A549 (cell line): Measurements from ENCODE around the gene SYP.

Experiments used
- BHLHE40 ChIP-seq: IDR thresholded peaks from 2 replicates; pipeline ENCODE4 v1.6.1; 2012; ENCODE audit warnings: low read depth, low read length, inconsistent platforms
- EP300 ChIP-seq, 2 experiments: fragments of >200 bp; sonication (Bioruptor Twin); formaldehyde crosslinking; IDR thresholded peaks; 2 replicates in 1 of 2; 3 replicates in 1 of 2; pipeline ENCODE4 v1.6.1; 2016 to 2017
- HDAC2 ChIP-seq: fragments of 200-600 bp; sonication (generic); IDR thresholded peaks from 2 replicates; pipeline ENCODE4 v1.6.1; 2016
- JUN ChIP-seq, 2 experiments: fragments of >200 bp; sonication (Bioruptor Twin); formaldehyde crosslinking; IDR thresholded peaks; 2 replicates in 1 of 2; 3 replicates in 1 of 2; pipeline ENCODE4 v1.6.1; 2016 to 2017
- MAZ ChIP-seq: fragments of 150-350 bp; IDR thresholded peaks from 2 replicates; pipeline ENCODE4 v1.6.1; 2014; ENCODE audit warnings: antibody characterized with exemption, low read depth, low read length, borderline replicate concordance
- MYC ChIP-seq: IDR thresholded peaks from 2 replicates; pipeline ENCODE4 v1.6.1; 2012; ENCODE audit warnings: mild to moderate bottlenecking, inconsistent platforms, low read length, improper control_type of control experiment, borderline replicate concordance
- POLR2A ChIP-seq: IDR thresholded peaks from 2 replicates; pipeline ENCODE4 v1.6.1; 2012; ENCODE audit warnings: mild to moderate bottlenecking, low read length
- POLR2AphosphoS2 ChIP-seq: conservative IDR thresholded peaks from 2 replicates; pipeline ENCODE4 v1.6.1; 2012; ENCODE audit warnings: low read length, improper control_type of control experiment, inconsistent platforms
- RAD21 ChIP-seq, 2 experiments: fragments of >200 bp in 1 of 2; sonication (Bioruptor Twin) in 1 of 2; formaldehyde crosslinking in 1 of 2; IDR thresholded peaks in 1 of 2; conservative IDR thresholded peaks in 1 of 2; 2 replicates in 1 of 2; 3 replicates in 1 of 2; pipeline ENCODE4 v1.6.1; 2012 to 2018; ENCODE audit warnings: inconsistent platforms in 1 of 2
- RFX5 ChIP-seq: fragments of 450-650 bp; IDR thresholded peaks from 2 replicates; pipeline ENCODE4 v1.7.1; 2014; ENCODE audit warnings: antibody characterized with exemption, mild to moderate bottlenecking, moderate library complexity
- SMC3 ChIP-seq: fragments of >200 bp; sonication (Bioruptor Twin); formaldehyde crosslinking; IDR thresholded peaks from 3 replicates; pipeline ENCODE4 v1.6.1; 2018; ENCODE audit warnings: inconsistent platforms
- USF2 ChIP-seq: fragments of 450-650 bp; IDR thresholded peaks from 2 replicates; pipeline ENCODE4 v1.6.1; 2014; ENCODE audit warnings: antibody characterized with exemption
- ZFP36 ChIP-seq: fragments of 450-650 bp; IDR thresholded peaks from 2 replicates; pipeline ENCODE4 v1.6.1; 2014; ENCODE audit warnings: borderline replicate concordance; ENCODE audit not compliant: partially characterized antibody
- TF ChIP-seq, protein P1 (sequence below): fragments of >200 bp; sonication (Bioruptor Twin); formaldehyde crosslinking; IDR thresholded peaks from 3 replicates; pipeline ENCODE4 v1.5.1; 2016

DNA sequence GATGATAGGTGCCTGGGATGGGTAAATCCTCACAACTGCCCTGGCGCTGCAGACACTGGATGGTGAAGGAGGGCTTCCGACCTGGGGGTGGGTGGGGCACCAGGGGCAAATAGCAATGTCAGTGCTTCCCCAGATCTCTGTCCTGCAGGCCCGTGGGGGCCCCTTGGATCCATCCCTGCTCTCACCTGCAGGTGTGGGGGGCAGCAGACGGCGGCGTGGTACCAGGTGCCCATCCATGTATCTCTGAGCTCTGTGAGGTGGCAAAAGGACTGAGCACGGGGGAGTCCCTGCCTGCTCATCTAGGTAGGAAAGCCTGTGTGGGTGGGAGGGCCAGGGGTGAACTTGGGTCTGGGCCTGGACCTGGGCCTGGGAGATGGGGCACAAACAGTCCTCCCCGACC is 6.5 kb upstream of the SYP start:
- TF ChIP-seq, protein P1, sequence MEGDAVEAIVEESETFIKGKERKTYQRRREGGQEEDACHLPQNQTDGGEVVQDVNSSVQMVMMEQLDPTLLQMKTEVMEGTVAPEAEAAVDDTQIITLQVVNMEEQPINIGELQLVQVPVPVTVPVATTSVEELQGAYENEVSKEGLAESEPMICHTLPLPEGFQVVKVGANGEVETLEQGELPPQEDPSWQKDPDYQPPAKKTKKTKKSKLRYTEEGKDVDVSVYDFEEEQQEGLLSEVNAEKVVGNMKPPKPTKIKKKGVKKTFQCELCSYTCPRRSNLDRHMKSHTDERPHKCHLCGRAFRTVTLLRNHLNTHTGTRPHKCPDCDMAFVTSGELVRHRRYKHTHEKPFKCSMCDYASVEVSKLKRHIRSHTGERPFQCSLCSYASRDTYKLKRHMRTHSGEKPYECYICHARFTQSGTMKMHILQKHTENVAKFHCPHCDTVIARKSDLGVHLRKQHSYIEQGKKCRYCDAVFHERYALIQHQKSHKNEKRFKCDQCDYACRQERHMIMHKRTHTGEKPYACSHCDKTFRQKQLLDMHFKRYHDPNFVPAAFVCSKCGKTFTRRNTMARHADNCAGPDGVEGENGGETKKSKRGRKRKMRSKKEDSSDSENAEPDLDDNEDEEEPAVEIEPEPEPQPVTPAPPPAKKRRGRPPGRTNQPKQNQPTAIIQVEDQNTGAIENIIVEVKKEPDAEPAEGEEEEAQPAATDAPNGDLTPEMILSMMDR, result no peak
- no peak for TF ChIP-seq POLR2A
- TF ChIP-seq RFX5, result no peak
- TF ChIP-seq MAZ, result no peak
- no peak for TF ChIP-seq JUN (IDR thresholded peaks at IDR 0.05)
- TF ChIP-seq EP300 (IDR thresholded peaks at IDR 0.05), result no peak
- no peak for TF ChIP-seq HDAC2
- TF ChIP-seq USF2, result no peak
- TF ChIP-seq ZFP36, result no peak
- TF ChIP-seq POLR2AphosphoS2, result no peak
- no peak for TF ChIP-seq RAD21 (conservative IDR thresholded peaks at IDR 0.05 in 1 of 2, IDR thresholded peaks at IDR 0.05 in 1 of 2)
- TF ChIP-seq SMC3, result no peak
- no peak for TF ChIP-seq BHLHE40
- no peak for TF ChIP-seq MYC
